NCI-H1105 (cell line): ENCODE results near the gene OMG.
"Not testable (repeated sequence)": the region's sequence is repeated elsewhere in the genome, so short reads cannot be mapped to it uniquely, and the experiment has no call there.

Experiments
- DNase-seq: peaks from one replicate; lab custom pipeline; 2025; lab: John Stamatoyannopoulos, UW

Gene OMG

GRCh38 chr17:31297090-31297489 is at the start of gene OMG:
TSS of gene OMG (minus strand) at chr17:31297239. CDS start at chr17:31296331, 908 bp downstream.
- no peak for DNase-seq

GRCh38 chr17:31345191-31345747 is 48.2 kb upstream of the OMG start:
- DNase-seq = not testable (repeated sequence)

GRCh38 chr17:31339906-31340661 is 43.0 kb upstream of the OMG start:
- no peak for DNase-seq

- no peak for DNase-seq
Measured at GRCh38 chr17:31329221-31329620, 32.2 kb upstream of the OMG start.

GRCh38 chr17:31328160-31328535 is 31.1 kb upstream of the OMG start:
- DNase-seq = no peak

GRCh38 chr17:31327534-31328159 is 30.6 kb upstream of the OMG start:
- DNase-seq = no peak

GRCh38 chr17:31323551-31323950 is 26.5 kb upstream of the OMG start:
- DNase-seq = no peak

GRCh38 chr17:31321966-31322365 is 24.9 kb upstream of the OMG start:
- no peak for DNase-seq

- DNase-seq = no peak
Measured at GRCh38 chr17:31321481-31321880, 24.4 kb upstream of the OMG start, which contains the start of gene EVI2A. TSS of gene EVI2A (minus strand) at chr17:31321622. CDS start at chr17:31319013, 2,609 bp downstream.

- no peak for DNase-seq
Measured at GRCh38 chr17:31320791-31321190, 23.8 kb upstream of the OMG start.

GRCh38 chr17:31320241-31320640 is 23.2 kb upstream of the OMG start:
- no peak for DNase-seq

- DNase-seq = no peak
Measured at GRCh38 chr17:31318851-31319661, 22.0 kb upstream of the OMG start.

GRCh38 chr17:31318298-31318801 is 21.3 kb upstream of the OMG start:
- DNase-seq = peak; percentile 27

- no peak for DNase-seq
Measured at GRCh38 chr17:31314782-31315100, 17.7 kb upstream of the OMG start.

GRCh38 chr17:31313982-31314781 is 17.1 kb upstream of the OMG start, which contains the start of gene EVI2B:
TSS of gene EVI2B (minus strand) at chr17:31314054. CDS start at chr17:31305609, 8,445 bp downstream.
- DNase-seq = no peak

GRCh38 chr17:31312223-31312622 is 15.2 kb upstream of the OMG start:
- not testable (repeated sequence) for DNase-seq

GRCh38 chr17:31311526-31311925 is 14.5 kb upstream of the OMG start:
- no peak for DNase-seq

- no peak for DNase-seq
Measured at GRCh38 chr17:31310886-31311285, 13.8 kb upstream of the OMG start.

GRCh38 chr17:31310260-31310659 is 13.2 kb upstream of the OMG start:
- no peak for DNase-seq

GRCh38 chr17:31309556-31309955 is 12.5 kb upstream of the OMG start:
- DNase-seq = no peak
